K562 (cell line): ENCODE data around the gene SCRG1. TPM values are rescaled to one million over a fixed set of nuclear protein-coding genes. Genes with fewer than 3 reads are reported as not detected.

Experiments used
- ATAC-seq: fragments of 200-7000 bp; cut with Tn5 transposase; 3 replicates; pipeline ENCODE4 v1.9.1; 2020; ENCODE audit warnings: moderate library complexity
- BruUV-seq: library from RNA; stranded (reverse); fragments of 400-500 nt; replicated peaks from 2 replicates; lab custom pipeline; 2021; lab: Mats Ljungman, UMichigan
- CTCF ChIA-PET: fragments of 300-600 bp; formaldehyde crosslinking; extraction: SDS; loops from one replicate; lab custom pipeline; 2021; ENCODE audit warnings: low intra/inter-chr PET ratio; lab: Yijun Ruan, JAX
- POLR2A ChIA-PET: fragments of 300-600, 350-650 bp; sonication (Branson Sonifier 250); formaldehyde crosslinking; extraction: SDS; loops from one replicate; lab custom pipeline; 2021; ENCODE audit warnings: antibody characterized with exemption, inconsistent platforms; lab: Yijun Ruan, JAX
- DNase-seq, 4 experiments: peaks; one replicate each; pipeline versions ENCODE4 v3.0.0 to v3.0.0-alpha.2; 2011 to 2018; ENCODE audit warnings: low spot score in 3 of 4, mixed read lengths in 3 of 4; ENCODE audit errors: extremely low read depth in 1 of 4
- FAIRE-seq: peaks from 2 replicates; lab custom pipeline; 2011; peaks lifted over from hg19 to GRCh38; lab: Jason Lieb, UNC
- H2AFZ ChIP-seq: 2 replicates; pipeline ENCODE4 v1.6.0; 2011; ENCODE audit warnings: low read depth, low read length, control low read depth, inconsistent platforms
- H3K27ac ChIP-seq: fragments of 200-600 bp; 3 replicates; pipeline ENCODE4 v1.8.0; 2011; ENCODE audit warnings: low read depth, mild to moderate bottlenecking, control low read depth, inconsistent platforms, low read length, moderate library complexity, mixed read lengths; ENCODE audit errors: extremely low read depth
- H3K27me3 ChIP-seq, 2 experiments: fragments of 300-600 bp in 1 of 2; 2 replicates in 1 of 2; 3 replicates in 1 of 2; pipeline versions ENCODE4 v1.6.0 to v1.8.0; 2011; ENCODE audit warnings: inconsistent platforms in 2 of 2, low read length in 2 of 2, mild to moderate bottlenecking in 1 of 2, mixed read lengths in 1 of 2, moderate library complexity in 1 of 2; ENCODE audit not compliant: control insufficient read depth in 2 of 2, insufficient read depth in 2 of 2
- H3K36me3 ChIP-seq: fragments of 300-600 bp; 3 replicates; pipeline ENCODE4 v1.8.0; 2011; ENCODE audit warnings: mild to moderate bottlenecking, low read length, inconsistent platforms; ENCODE audit not compliant: control insufficient read depth, insufficient read depth
- H3K4me1 ChIP-seq, 2 experiments: fragments of 200-600 bp in 1 of 2; replicated peaks in 1 of 2; 2 replicates in 1 of 2; 3 replicates in 1 of 2; pipeline versions ENCODE4 v1.5.1 to v1.8.0; 2011; ENCODE audit warnings: inconsistent platforms in 2 of 2, low read length in 2 of 2, mild to moderate bottlenecking in 1 of 2, mixed read lengths in 1 of 2, moderate library complexity in 1 of 2; ENCODE audit not compliant: control insufficient read depth in 2 of 2, insufficient read depth in 2 of 2
- H3K4me2 ChIP-seq: 2 replicates; pipeline ENCODE4 v1.6.1; 2011; ENCODE audit warnings: low read length, control low read depth, inconsistent platforms, mixed read lengths; ENCODE audit not compliant: insufficient read depth
- H3K4me3 ChIP-seq: fragments of 200-600 bp; sonication (generic), shearing (Covaris generic); 2 replicates; pipeline ENCODE4 v1.5.1; 2016; ENCODE audit warnings: control low read depth, inconsistent platforms
- H3K79me2 ChIP-seq: fragments of 200-600 bp; 3 replicates; pipeline ENCODE4 v1.8.0; 2011; ENCODE audit warnings: low read length, inconsistent platforms; ENCODE audit not compliant: control insufficient read depth, insufficient read depth
- H3K9ac ChIP-seq, 2 experiments: 2 replicates each; pipeline versions ENCODE4 v1.6.0 to v1.6.1; 2011; ENCODE audit warnings: low read depth in 2 of 2, low read length in 2 of 2, control low read depth in 1 of 2, inconsistent platforms in 1 of 2, mild to moderate bottlenecking in 1 of 2, mixed read lengths in 1 of 2; ENCODE audit not compliant: insufficient read depth in 1 of 2
- H3K9me1 ChIP-seq: one replicate; pipeline ENCODE4 v1.6.0; 2011; ENCODE audit warnings: inconsistent platforms, mild to moderate bottlenecking, low read length, moderate library complexity; ENCODE audit not compliant: control insufficient read depth, insufficient read depth
- H3K9me3 ChIP-seq: replicated peaks from 2 replicates; pipeline ENCODE4 v1.5.1; 2011; ENCODE audit warnings: low read depth, low read length, inconsistent platforms; ENCODE audit not compliant: control insufficient read depth, insufficient read depth
- H4K20me1 ChIP-seq: replicated peaks from 2 replicates; pipeline ENCODE4 v1.6.1; 2011; ENCODE audit warnings: low read length, inconsistent platforms, mixed read lengths; ENCODE audit not compliant: control insufficient read depth, insufficient read depth
- CBFA2T3 ChIP-seq: fragments of 450-650 bp; IDR thresholded peaks from 2 replicates; pipeline ENCODE4 v1.6.1; 2017
- FOXJ2 ChIP-seq: fragments of 200-800 bp; sonication (Bioruptor generic); IDR thresholded peaks from 2 replicates; pipeline ENCODE4 v1.6.1; 2016; ENCODE audit warnings: missing genetic modification characterization, missing compliant biosample characterization
- FOXJ3 ChIP-seq: sonication (generic); formaldehyde crosslinking; IDR thresholded peaks from 2 replicates; pipeline ENCODE4 v1.4.0; 2020; ENCODE audit warnings: mild to moderate bottlenecking, missing genetic modification reagents
- GTF2F1 ChIP-seq: IDR thresholded peaks from 2 replicates; pipeline ENCODE4 v1.6.1; 2011; ENCODE audit warnings: low read depth, low read length, improper control_type of control experiment
- KDM4B ChIP-seq, 2 experiments: fragments of 450-650 bp in 1 of 2; sonication (generic) in 1 of 2; IDR thresholded peaks; 2 replicates each; pipeline ENCODE4 v1.6.1; 2016 to 2017; ENCODE audit warnings: borderline replicate concordance in 2 of 2, antibody characterized with exemption in 1 of 2, low read depth in 1 of 2, mild to moderate bottlenecking in 1 of 2
- MTA3 ChIP-seq: fragments of 450-650 bp; formaldehyde crosslinking; IDR thresholded peaks from 2 replicates; pipeline ENCODE4 v1.6.1; 2017; ENCODE audit warnings: mild to moderate bottlenecking, borderline replicate concordance
- NR2C2 ChIP-seq, 2 experiments: fragments of 200-800 bp in 1 of 2; sonication (Bioruptor generic) in 1 of 2; sonication (generic) in 1 of 2; formaldehyde crosslinking in 1 of 2; IDR thresholded peaks; 2 replicates each; pipeline versions ENCODE4 v1.6.1 to v1.8.0; 2016 to 2022; ENCODE audit warnings: mild to moderate bottlenecking in 1 of 2, missing compliant biosample characterization in 1 of 2, missing genetic modification characterization in 1 of 2, missing genetic modification reagents in 1 of 2
- POLR2B ChIP-seq: fragments of 450-650 bp; IDR thresholded peaks from 2 replicates; pipeline ENCODE4 v1.6.1; 2018; ENCODE audit warnings: low read depth; ENCODE audit not compliant: partially characterized antibody
- PREB ChIP-seq: sonication (generic); formaldehyde crosslinking; IDR thresholded peaks from 2 replicates; pipeline ENCODE4 v1.8.1; 2023; ENCODE audit warnings: mild to moderate bottlenecking, missing genetic modification reagents
- PTBP1 ChIP-seq: fragments of 200-400 bp; formaldehyde crosslinking; IDR thresholded peaks from 2 replicates; pipeline ENCODE4 v1.6.1; 2017; ENCODE audit warnings: low read depth, low read length
- RAD21 ChIP-seq, 2 experiments: fragments of 250-450 bp in 1 of 2; fragments of 450-650 bp in 1 of 2; sonication (Bioruptor Pico) in 1 of 2; formaldehyde crosslinking in 1 of 2; IDR thresholded peaks in 1 of 2; conservative IDR thresholded peaks in 1 of 2; 2 replicates each; pipeline versions ENCODE4 v1.4.0 to v1.8.0; 2020 to 2022; ENCODE audit warnings: mild to moderate bottlenecking in 2 of 2, moderate library complexity in 1 of 2
- RBM17 ChIP-seq: fragments of 200-400 bp; formaldehyde crosslinking; IDR thresholded peaks from 2 replicates; pipeline ENCODE4 v1.6.1; 2017; ENCODE audit warnings: low read depth, mild to moderate bottlenecking, low read length, borderline replicate concordance
- TGIF2 ChIP-seq: sonication (generic); formaldehyde crosslinking; IDR thresholded peaks from 2 replicates; pipeline ENCODE4 v1.8.1; 2022; ENCODE audit warnings: mild to moderate bottlenecking, missing genetic modification reagents, moderate library complexity
- ZBTB17 ChIP-seq: fragments of 450-650 bp; formaldehyde crosslinking; IDR thresholded peaks from 2 replicates; pipeline ENCODE4 v1.4.0; 2020; ENCODE audit warnings: mild to moderate bottlenecking
- ZNF274 ChIP-seq: IDR thresholded peaks from 2 replicates; pipeline ENCODE4 v1.6.1; 2011; ENCODE audit warnings: low read depth, mild to moderate bottlenecking, low read length, moderate library complexity, borderline replicate concordance
- WGBS: fragments of 100-300 bp; shearing (Covaris generic); methylation state at CpG from one replicate; pipeline ENCODE4 v1.1.6; 2016; ENCODE audit warnings: low coverage, mixed read lengths; ENCODE audit not compliant: insufficient coverage; ENCODE audit errors: missing lambda C conversion rate; 5-methylcytosine and 5-hydroxymethylcytosine counted together
- in situ Hi-C: fragments of 300-500 bp; cut with MboI; formaldehyde crosslinking; loops from 4 replicates; pipeline ENCODE4 v1.15.0; 2018; ENCODE audit warnings: inconsistent platforms, mixed read lengths
- intact Hi-C: fragments of 100-400 bp; cut with micrococcal nuclease; formaldehyde crosslinking; loops from 2 replicates; pipeline ENCODE4 v1.14.2; 2022
- polyA plus RNA-seq, 8 experiments: library from polyadenylated mRNA; depleted of rRNA in 4 of 8; stranded (reverse) in 5 of 8; unstranded in 3 of 8; fragments of >200 nt; fragmentation: Nextera tagmentation in 2 of 8; fragmentation: Illumina TruSeq in 1 of 8; extraction: Ambion mirVana in 2 of 8; extraction: Trizol in 1 of 8; gene quantifications; 2 replicates each; pipeline versions ENCODE4 v1.2.1 to v1.2.3, GENCODE V29; 2011 to 2014; ENCODE audit warnings: inconsistent platforms in 1 of 8, missing spikeins in 1 of 8
- total RNA-seq, 7 experiments: library from RNA; depleted of rRNA in 6 of 7; stranded (reverse); fragments of >200 nt in 6 of 7; fragmentation: Illumina TruSeq in 2 of 7; extraction: Trizol in 2 of 7; gene quantifications; 2 replicates each; pipeline versions ENCODE4 v1.2.1 to v1.2.3, GENCODE V29; 2011 to 2021; ENCODE audit warnings: low replicate concordance in 1 of 7

SCRG1 gene
- total and polyA plus RNA-seq, 9 of the 15 experiments (the other 6 are each of a cell fraction or from before 2014, with no cell fraction given): 0.01 TPM; not detected in 7

GRCh38 chr4:173403051-173403450 is 4.1 kb upstream of the SCRG1 start:
- H3K36me3 ChIP-seq: no peaks in the 10 kb centered on the region
- 6% methylated on average over 2 of the region's 2 CpGs for WGBS
- no TSS peak for BruUV-seq
- in situ Hi-C loops: no loop called here
- ChIA-PET POLR2A (interaction anchor here (1.3 kb wide), 1 partner anchor 10 kb away, joined by 4 read pairs; no protein-coding TSS in a partner anchor), CTCF (no interaction called here)
- H3K9me3 ChIP-seq: no peaks in the 10 kb centered on the region
- no peak overlapping the region for H3K27ac ChIP-seq
- peaks cover 0 to 2% of the 10 kb centered on the region in 2 experiments; a peak in 1 of 5 replicates for H3K27me3 ChIP-seq
- no peaks in the 10 kb centered on the region for H3K79me2 ChIP-seq
- intact Hi-C loops: no loop called here
- H2AFZ ChIP-seq: no peak overlapping the region
- no peak overlapping the region for H3K4me3 ChIP-seq
- H4K20me1 ChIP-seq: no peaks in the 10 kb centered on the region
- H3K9me1 ChIP-seq: no peaks in the 10 kb centered on the region
- no peak for DNase-seq
- no peak for FAIRE-seq
- TF ChIP-seq TGIF2 (CRISPR knock-in tag) (no peak), ZBTB17 (CRISPR knock-in tag) (no peak), ZNF274 (no peak), FOXJ3 (CRISPR knock-in tag) (no peak), POLR2B (no peak)
- TF ChIP-seq, all 486 proteins: peak for 0
- Histone ChIP-seq H3K9ac (no peak overlapping the region), H3K4me1 (no peaks in the 10 kb centered on the region), H3K4me2 (no peak overlapping the region)
- ATAC-seq: no peak

GRCh38 chr4:173401063-173401462 is 2.1 kb upstream of the SCRG1 start:
- H3K4me1 ChIP-seq: no peaks in the 10 kb centered on the region
- DNase-seq (no peak), ATAC-seq (0 out of 3 replicates have a peak, but pooled peaks have one; percentile 27), FAIRE-seq (no peak)
- no peaks in the 10 kb centered on the region for H4K20me1 ChIP-seq
- BruUV-seq: no TSS peak
- H3K36me3 ChIP-seq: no peaks in the 10 kb centered on the region
- H3K27me3 ChIP-seq: peaks cover 0 to 2% of the 10 kb centered on the region in 2 experiments; a peak in 1 of 5 replicates
- intact Hi-C loops (no loop called here), in situ Hi-C loops (no loop called here)
- no peaks in the 10 kb centered on the region for H3K79me2 ChIP-seq
- no peak overlapping the region for H3K27ac ChIP-seq
- H3K9me3 ChIP-seq: no peaks in the 10 kb centered on the region
- H3K9ac ChIP-seq: no peak overlapping the region
- H2AFZ ChIP-seq: no peak overlapping the region
- ChIA-PET CTCF (no interaction called here), POLR2A (no interaction called here)
- H3K4me3 ChIP-seq: no peak overlapping the region
- WGBS: 35% methylated on average over 4 of the region's 4 CpGs
- no peak overlapping the region for H3K4me2 ChIP-seq
- H3K9me1 ChIP-seq: no peaks in the 10 kb centered on the region
- TF ChIP-seq RBM17: no peak
- no peak for TF ChIP-seq MTA3
- no peak for TF ChIP-seq PREB
- TF ChIP-seq PTBP1: no peak
- TF ChIP-seq CBFA2T3: no peak
- TF ChIP-seq GTF2F1: no peak
- TF ChIP-seq RAD21 (CRISPR knock-in tag; conservative IDR thresholded peaks at IDR 0.05 in 1 of 2, IDR thresholded peaks at IDR 0.05 in 1 of 2): no peak
- no peak for TF ChIP-seq FOXJ2 (tag)
- TF ChIP-seq KDM4B (IDR thresholded peaks at IDR 0.05; ENCODE audit: borderline replicate concordance in 2 of 2, low read depth in 1 of 2): no peak
- no peak for TF ChIP-seq NR2C2 (CRISPR knock-in tag; IDR thresholded peaks at IDR 0.05)
- no peak for TF ChIP-seq NR2C2 (tag; IDR thresholded peaks at IDR 0.05)
